HepG2 (cell line): Measurements from ENCODE around the gene HEATR1. TPM values are rescaled to one million over a fixed set of nuclear protein-coding genes. Genes with fewer than 3 reads are reported as not detected.
A peak's percentile ranks its signal among the peaks of the same experiment; 100 is the strongest.

Source experiments
- AGO1 ChIP-seq: fragments of 200-400 bp; formaldehyde crosslinking; IDR thresholded peaks from 2 replicates; pipeline ENCODE4 v1.6.1; 2017; ENCODE audit warnings: mild to moderate bottlenecking, low read depth, low read length, moderate library complexity; ENCODE audit not compliant: poor library complexity, severe bottlenecking
- ARNT2 ChIP-seq: sonication (generic); formaldehyde crosslinking; IDR thresholded peaks from 2 replicates; pipeline ENCODE4 v1.8.0; 2022; ENCODE audit warnings: mild to moderate bottlenecking, low read depth, missing genetic modification reagents, moderate library complexity
- CBX2 ChIP-seq, 2 experiments: fragments of 200-600 bp in 1 of 2; sonication (generic); formaldehyde crosslinking in 1 of 2; IDR thresholded peaks; 2 replicates each; pipeline versions ENCODE4 v1.7.0 to v1.8.1; 2018 to 2022; ENCODE audit warnings: low read depth in 2 of 2, low read length in 1 of 2, mild to moderate bottlenecking in 1 of 2, missing genetic modification reagents in 1 of 2
- EED ChIP-seq: sonication (generic); formaldehyde crosslinking; IDR thresholded peaks from 2 replicates; pipeline ENCODE4 v1.5.0; 2020; ENCODE audit warnings: mild to moderate bottlenecking, missing genetic modification reagents
- HNRNPK ChIP-seq: fragments of 200-400 bp; formaldehyde crosslinking; IDR thresholded peaks from 2 replicates; pipeline ENCODE4 v1.6.1; 2018; ENCODE audit warnings: low read length, low read depth, moderate library complexity, mild to moderate bottlenecking; ENCODE audit not compliant: poor library complexity, severe bottlenecking
- LCORL ChIP-seq, 2 experiments: fragments of 450-650 bp in 1 of 2; sonication (generic) in 1 of 2; formaldehyde crosslinking in 1 of 2; IDR thresholded peaks; 2 replicates each; pipeline versions ENCODE4 v1.5.0 to v1.6.1; 2017 to 2020; ENCODE audit warnings: antibody characterized with exemption in 1 of 2, missing genetic modification reagents in 1 of 2
- MTA1 ChIP-seq: sonication (generic); formaldehyde crosslinking; IDR thresholded peaks from 2 replicates; pipeline ENCODE4 v1.4.0; 2020; ENCODE audit warnings: missing genetic modification reagents, mild to moderate bottlenecking, borderline replicate concordance
- NKX3-1 ChIP-seq: sonication (generic); formaldehyde crosslinking; IDR thresholded peaks from 2 replicates; pipeline ENCODE4 v1.5.0; 2020; ENCODE audit warnings: missing genetic modification reagents
- NR2F6 ChIP-seq, 2 experiments: IDR thresholded peaks; 2 replicates each; pipeline ENCODE4 v1.6.1; 2016; ENCODE audit warnings: antibody characterized with exemption in 1 of 2, mild to moderate bottlenecking in 1 of 2
- PBX3 ChIP-seq: sonication (generic); formaldehyde crosslinking; IDR thresholded peaks from 2 replicates; pipeline ENCODE4 v1.8.1; 2023; ENCODE audit warnings: missing genetic modification reagents, inconsistent platforms, borderline replicate concordance
- POGZ ChIP-seq: sonication (generic); formaldehyde crosslinking; IDR thresholded peaks from 2 replicates; pipeline ENCODE4 v1.4.0; 2020; ENCODE audit warnings: mild to moderate bottlenecking, missing genetic modification reagents
- SAFB2 ChIP-seq: sonication (generic); formaldehyde crosslinking; IDR thresholded peaks from 2 replicates; pipeline ENCODE4 v1.5.1; 2020; ENCODE audit warnings: missing genetic modification reagents, low read depth, mild to moderate bottlenecking, borderline replicate concordance
- SOX6 ChIP-seq, 2 experiments: fragments of 450-650 bp in 1 of 2; sonication (generic) in 1 of 2; formaldehyde crosslinking in 1 of 2; IDR thresholded peaks; 2 replicates each; pipeline versions ENCODE4 v1.4.0 to v1.6.1; 2017 to 2020; ENCODE audit warnings: antibody characterized with exemption in 1 of 2, mild to moderate bottlenecking in 1 of 2, missing genetic modification reagents in 1 of 2
- TCF12 ChIP-seq, 2 experiments: fragments of 450-650 bp in 1 of 2; sonication (generic) in 1 of 2; formaldehyde crosslinking in 1 of 2; IDR thresholded peaks; 2 replicates each; pipeline versions ENCODE4 v1.6.1 to v1.8.0; 2017 to 2022; ENCODE audit warnings: antibody characterized with exemption in 1 of 2, mild to moderate bottlenecking in 1 of 2, missing genetic modification reagents in 1 of 2, moderate library complexity in 1 of 2
- TEF ChIP-seq: sonication (generic); formaldehyde crosslinking; IDR thresholded peaks from 2 replicates; pipeline ENCODE4 v1.5.0; 2020; ENCODE audit warnings: missing genetic modification reagents
- ZBTB2 ChIP-seq: sonication (generic); formaldehyde crosslinking; IDR thresholded peaks from 2 replicates; pipeline ENCODE4 v1.8.0; 2022; ENCODE audit warnings: low read depth, missing genetic modification reagents
- ZBTB44 ChIP-seq: sonication (generic); formaldehyde crosslinking; IDR thresholded peaks from 2 replicates; pipeline ENCODE4 v1.4.0; 2020; ENCODE audit warnings: missing genetic modification reagents
- ZNF644 ChIP-seq: IDR thresholded peaks from 2 replicates; pipeline ENCODE4 v1.6.1; 2016; ENCODE audit warnings: low read depth
- ZNF800 ChIP-seq: sonication (generic); formaldehyde crosslinking; IDR thresholded peaks from 2 replicates; pipeline ENCODE4 v1.4.0; 2020; ENCODE audit warnings: missing genetic modification reagents
- polyA plus RNA-seq, 8 experiments: library from polyadenylated mRNA; depleted of rRNA in 3 of 8; stranded (reverse) in 7 of 8; unstranded in 1 of 8; fragments of >200 nt; fragmentation: Illumina TruSeq in 4 of 8; extraction: Trizol in 4 of 8; gene quantifications; 2 replicates each; pipeline versions ENCODE4 v1.2.1 to v1.2.3, GENCODE V29; 2011 to 2016; ENCODE audit warnings: low read depth in 4 of 8, missing spikeins in 1 of 8, mixed read lengths in 1 of 8; ENCODE audit not compliant: insufficient read depth in 1 of 8
- total RNA-seq, 5 experiments: library from RNA; depleted of rRNA; stranded (reverse); fragments of >200 nt; fragmentation: Illumina TruSeq; extraction: Trizol; gene quantifications; 2 replicates each; pipeline ENCODE4 v1.2.3, GENCODE V29; 2016; ENCODE audit warnings: low read depth in 1 of 5

HEATR1 gene
- total and polyA plus RNA-seq, 2 of the 13 experiments (the other 11 are each of a cell fraction or from before 2014, with no cell fraction given): 10.2 to 45.8 TPM

GRCh38 chr1:236603991-236604904, at the start of gene HEATR1 (continued):
- TF ChIP-seq PBX3 (CRISPR knock-in tag) (no peak), EED (CRISPR knock-in tag) (peak; percentile 59; the same call in 1 of the 2 replicates), ZNF644 (CRISPR knock-in tag) (no peak), NKX3-1 (CRISPR knock-in tag) (no peak), ZBTB44 (CRISPR knock-in tag) (no peak), NR2F6 (IDR thresholded peaks at IDR 0.05) (no peak), NR2F6 (CRISPR knock-in tag; IDR thresholded peaks at IDR 0.05) (0 out of 2 replicates have a peak, but pooled peaks have one; percentile 41), POGZ (peak; percentile 76; the same call in 1 of the 2 replicates), MTA1 (0 out of 2 replicates have a peak, but pooled peaks have one; percentile 41), ZBTB2 (CRISPR knock-in tag) (no peak), SAFB2 (CRISPR knock-in tag) (no peak), SOX6 (IDR thresholded peaks at IDR 0.05) (no peak), SOX6 (CRISPR knock-in tag; IDR thresholded peaks at IDR 0.05) (peak; percentile 45; the same call in 1 of the 2 replicates), ZNF800 (CRISPR knock-in tag) (no peak), TCF12 (IDR thresholded peaks at IDR 0.05) (no peak), TCF12 (CRISPR knock-in tag; IDR thresholded peaks at IDR 0.05) (no peak), CBX2 (IDR thresholded peaks at IDR 0.05; ENCODE audit: low read depth, low read length) (no peak), CBX2 (CRISPR knock-in tag; IDR thresholded peaks at IDR 0.05; ENCODE audit: low read depth) (no peak), ARNT2 (CRISPR knock-in tag) (no peak; the same call in 1 of the 2 replicates), HNRNPK (no peak), LCORL (IDR thresholded peaks at IDR 0.05) (no peak), LCORL (CRISPR knock-in tag; IDR thresholded peaks at IDR 0.05) (0 out of 2 replicates have a peak, but pooled peaks have one; percentile 42), AGO1 (no peak), TEF (CRISPR knock-in tag) (0 out of 2 replicates have a peak, but pooled peaks have one; percentile 25)
